ENCODE results near the gene NACAD. TPM values are rescaled to one million over a fixed set of nuclear protein-coding genes. Genes with fewer than 3 reads are reported as not detected.

NACAD gene
- total RNA-seq, 1 experiment from 2014 or later: 5.5 TPM

DNA sequence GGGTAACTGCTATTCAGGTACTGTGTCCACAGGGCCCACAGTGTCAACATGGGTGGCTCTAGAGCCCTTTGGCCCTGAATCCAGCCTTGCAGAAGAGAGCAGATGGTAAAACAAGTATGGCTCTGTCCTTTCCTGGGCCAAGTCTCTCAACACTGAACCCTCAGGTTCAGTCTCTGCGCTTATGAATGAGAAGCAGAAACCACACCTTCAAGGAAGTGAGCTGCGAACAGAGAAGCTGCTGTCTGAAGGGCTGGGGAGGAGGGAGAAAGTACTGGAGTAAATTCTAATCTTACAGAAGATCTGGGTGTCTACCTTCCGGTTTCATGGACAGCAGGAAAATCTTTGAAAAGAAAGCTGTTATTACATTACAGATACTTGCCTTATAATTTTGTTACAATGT lies 18.6 kb upstream of the NACAD start (continued):
- TF ChIP-seq ELF4 (CRISPR knock-in tag; IDR thresholded peaks at IDR 0.05; ENCODE audit: low read depth): no peak
- TF ChIP-seq, protein P1, sequence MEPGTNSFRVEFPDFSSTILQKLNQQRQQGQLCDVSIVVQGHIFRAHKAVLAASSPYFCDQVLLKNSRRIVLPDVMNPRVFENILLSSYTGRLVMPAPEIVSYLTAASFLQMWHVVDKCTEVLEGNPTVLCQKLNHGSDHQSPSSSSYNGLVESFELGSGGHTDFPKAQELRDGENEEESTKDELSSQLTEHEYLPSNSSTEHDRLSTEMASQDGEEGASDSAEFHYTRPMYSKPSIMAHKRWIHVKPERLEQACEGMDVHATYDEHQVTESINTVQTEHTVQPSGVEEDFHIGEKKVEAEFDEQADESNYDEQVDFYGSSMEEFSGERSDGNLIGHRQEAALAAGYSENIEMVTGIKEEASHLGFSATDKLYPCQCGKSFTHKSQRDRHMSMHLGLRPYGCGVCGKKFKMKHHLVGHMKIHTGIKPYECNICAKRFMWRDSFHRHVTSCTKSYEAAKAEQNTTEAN (CRISPR knock-in tag; IDR thresholded peaks at IDR 0.05): no peak
- no peak for TF ChIP-seq FOXK1 (CRISPR knock-in tag; IDR thresholded peaks at IDR 0.05)

DNA sequence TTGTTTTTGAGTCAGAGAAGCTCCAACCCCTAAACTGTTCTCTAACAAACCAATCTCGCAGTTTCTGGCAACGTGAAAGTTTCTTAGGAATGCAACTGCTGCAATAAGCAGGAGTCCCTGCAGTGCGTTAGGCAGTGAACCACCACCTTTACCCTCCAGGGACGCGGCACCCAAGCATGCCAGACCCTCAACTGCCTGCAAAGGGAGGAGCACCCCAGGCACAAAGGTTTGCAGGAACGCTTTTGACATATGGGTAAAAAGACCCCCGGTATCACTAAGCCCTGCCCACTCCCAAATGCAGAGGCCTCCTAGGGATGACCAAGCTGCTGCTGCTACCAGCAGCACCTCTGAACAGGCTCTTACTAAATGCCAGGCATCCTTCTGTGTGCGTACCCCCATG lies 18.1 kb upstream of the NACAD start:
- no peaks in the 10 kb centered on the region for H3K9me3 Mint-ChIP-seq
- H3K4me3 Mint-ChIP-seq: no peak overlapping the region
- peaks cover 8% of the 10 kb centered on the region for H3K4me1 Mint-ChIP-seq
- CTCF ChIA-PET: no interaction called here
- TF ChIP-seq NR2C2 (CRISPR knock-in tag; IDR thresholded peaks at IDR 0.05): no peak
- TF ChIP-seq ESRRA (CRISPR knock-in tag; IDR thresholded peaks at IDR 0.05; ENCODE audit: borderline replicate concordance): no peak
- TF ChIP-seq, protein P2, sequence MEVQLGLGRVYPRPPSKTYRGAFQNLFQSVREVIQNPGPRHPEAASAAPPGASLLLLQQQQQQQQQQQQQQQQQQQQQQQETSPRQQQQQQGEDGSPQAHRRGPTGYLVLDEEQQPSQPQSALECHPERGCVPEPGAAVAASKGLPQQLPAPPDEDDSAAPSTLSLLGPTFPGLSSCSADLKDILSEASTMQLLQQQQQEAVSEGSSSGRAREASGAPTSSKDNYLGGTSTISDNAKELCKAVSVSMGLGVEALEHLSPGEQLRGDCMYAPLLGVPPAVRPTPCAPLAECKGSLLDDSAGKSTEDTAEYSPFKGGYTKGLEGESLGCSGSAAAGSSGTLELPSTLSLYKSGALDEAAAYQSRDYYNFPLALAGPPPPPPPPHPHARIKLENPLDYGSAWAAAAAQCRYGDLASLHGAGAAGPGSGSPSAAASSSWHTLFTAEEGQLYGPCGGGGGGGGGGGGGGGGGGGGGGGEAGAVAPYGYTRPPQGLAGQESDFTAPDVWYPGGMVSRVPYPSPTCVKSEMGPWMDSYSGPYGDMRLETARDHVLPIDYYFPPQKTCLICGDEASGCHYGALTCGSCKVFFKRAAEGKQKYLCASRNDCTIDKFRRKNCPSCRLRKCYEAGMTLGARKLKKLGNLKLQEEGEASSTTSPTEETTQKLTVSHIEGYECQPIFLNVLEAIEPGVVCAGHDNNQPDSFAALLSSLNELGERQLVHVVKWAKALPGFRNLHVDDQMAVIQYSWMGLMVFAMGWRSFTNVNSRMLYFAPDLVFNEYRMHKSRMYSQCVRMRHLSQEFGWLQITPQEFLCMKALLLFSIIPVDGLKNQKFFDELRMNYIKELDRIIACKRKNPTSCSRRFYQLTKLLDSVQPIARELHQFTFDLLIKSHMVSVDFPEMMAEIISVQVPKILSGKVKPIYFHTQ (CRISPR knock-in tag; IDR thresholded peaks at IDR 0.05): no peak
- TF ChIP-seq, protein P3, sequence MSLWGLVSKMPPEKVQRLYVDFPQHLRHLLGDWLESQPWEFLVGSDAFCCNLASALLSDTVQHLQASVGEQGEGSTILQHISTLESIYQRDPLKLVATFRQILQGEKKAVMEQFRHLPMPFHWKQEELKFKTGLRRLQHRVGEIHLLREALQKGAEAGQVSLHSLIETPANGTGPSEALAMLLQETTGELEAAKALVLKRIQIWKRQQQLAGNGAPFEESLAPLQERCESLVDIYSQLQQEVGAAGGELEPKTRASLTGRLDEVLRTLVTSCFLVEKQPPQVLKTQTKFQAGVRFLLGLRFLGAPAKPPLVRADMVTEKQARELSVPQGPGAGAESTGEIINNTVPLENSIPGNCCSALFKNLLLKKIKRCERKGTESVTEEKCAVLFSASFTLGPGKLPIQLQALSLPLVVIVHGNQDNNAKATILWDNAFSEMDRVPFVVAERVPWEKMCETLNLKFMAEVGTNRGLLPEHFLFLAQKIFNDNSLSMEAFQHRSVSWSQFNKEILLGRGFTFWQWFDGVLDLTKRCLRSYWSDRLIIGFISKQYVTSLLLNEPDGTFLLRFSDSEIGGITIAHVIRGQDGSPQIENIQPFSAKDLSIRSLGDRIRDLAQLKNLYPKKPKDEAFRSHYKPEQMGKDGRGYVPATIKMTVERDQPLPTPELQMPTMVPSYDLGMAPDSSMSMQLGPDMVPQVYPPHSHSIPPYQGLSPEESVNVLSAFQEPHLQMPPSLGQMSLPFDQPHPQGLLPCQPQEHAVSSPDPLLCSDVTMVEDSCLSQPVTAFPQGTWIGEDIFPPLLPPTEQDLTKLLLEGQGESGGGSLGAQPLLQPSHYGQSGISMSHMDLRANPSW (CRISPR knock-in tag; conservative IDR thresholded peaks at IDR 0.05; ENCODE audit: low read depth): no peak
- ATAC-seq: no peak
- H3K36me3 Mint-ChIP-seq: peaks cover 62% of the 10 kb centered on the region
- DNase-seq (ENCODE audit: low spot score): no peak
- no peak overlapping the region for H3K27ac Mint-ChIP-seq
- H3K27me3 Mint-ChIP-seq (ENCODE audit: low read depth): no peaks in the 10 kb centered on the region; the same call in 1 of the 2 replicates
- POLR2A ChIA-PET: no interaction called here

DNA sequence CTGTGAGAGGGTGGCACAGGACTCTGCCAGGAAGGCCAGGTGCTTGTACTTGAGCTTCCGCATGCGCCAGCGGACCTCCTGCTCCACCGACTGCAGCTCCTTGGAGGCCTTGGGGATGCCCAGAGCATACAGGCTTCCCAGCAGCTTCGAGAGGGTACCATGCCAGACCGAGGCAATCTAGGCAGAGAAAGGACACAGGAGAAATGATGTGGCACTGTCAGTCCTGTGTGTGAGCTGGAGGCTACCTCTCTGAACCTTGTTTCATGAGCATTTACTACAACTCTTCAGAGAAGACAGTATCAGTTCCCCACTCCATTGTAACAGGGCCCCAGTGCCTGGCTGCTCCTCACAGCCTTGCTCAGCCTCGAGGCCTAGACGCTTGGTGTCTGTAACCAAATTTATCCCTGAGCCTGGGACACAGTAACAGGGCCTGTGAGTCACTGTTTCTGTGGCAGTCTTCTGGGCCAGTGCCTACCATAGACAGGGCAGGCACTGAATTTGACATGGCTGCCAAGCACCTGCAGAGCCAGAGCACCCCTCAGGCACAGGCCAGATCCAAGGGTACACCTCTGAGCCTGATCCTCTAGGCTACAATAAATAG lies 16.9 kb upstream of the NACAD start:
- H3K27me3 Mint-ChIP-seq (ENCODE audit: low read depth): no peaks in the 10 kb centered on the region
- H3K9me3 Mint-ChIP-seq: no peaks in the 10 kb centered on the region
- ChIA-PET POLR2A (no interaction called here), CTCF (interaction anchor here (1.2 kb wide), 1 partner anchor 30 kb away, joined by 3 read pairs; no protein-coding TSS in a partner anchor)
- peaks cover 7% of the 10 kb centered on the region for H3K4me1 Mint-ChIP-seq
- DNase-seq (ENCODE audit: low spot score): no peak
- TF ChIP-seq NFYB (CRISPR knock-in tag; conservative IDR thresholded peaks at IDR 0.05; ENCODE audit: low read depth): no peak
- TF ChIP-seq, protein P4, sequence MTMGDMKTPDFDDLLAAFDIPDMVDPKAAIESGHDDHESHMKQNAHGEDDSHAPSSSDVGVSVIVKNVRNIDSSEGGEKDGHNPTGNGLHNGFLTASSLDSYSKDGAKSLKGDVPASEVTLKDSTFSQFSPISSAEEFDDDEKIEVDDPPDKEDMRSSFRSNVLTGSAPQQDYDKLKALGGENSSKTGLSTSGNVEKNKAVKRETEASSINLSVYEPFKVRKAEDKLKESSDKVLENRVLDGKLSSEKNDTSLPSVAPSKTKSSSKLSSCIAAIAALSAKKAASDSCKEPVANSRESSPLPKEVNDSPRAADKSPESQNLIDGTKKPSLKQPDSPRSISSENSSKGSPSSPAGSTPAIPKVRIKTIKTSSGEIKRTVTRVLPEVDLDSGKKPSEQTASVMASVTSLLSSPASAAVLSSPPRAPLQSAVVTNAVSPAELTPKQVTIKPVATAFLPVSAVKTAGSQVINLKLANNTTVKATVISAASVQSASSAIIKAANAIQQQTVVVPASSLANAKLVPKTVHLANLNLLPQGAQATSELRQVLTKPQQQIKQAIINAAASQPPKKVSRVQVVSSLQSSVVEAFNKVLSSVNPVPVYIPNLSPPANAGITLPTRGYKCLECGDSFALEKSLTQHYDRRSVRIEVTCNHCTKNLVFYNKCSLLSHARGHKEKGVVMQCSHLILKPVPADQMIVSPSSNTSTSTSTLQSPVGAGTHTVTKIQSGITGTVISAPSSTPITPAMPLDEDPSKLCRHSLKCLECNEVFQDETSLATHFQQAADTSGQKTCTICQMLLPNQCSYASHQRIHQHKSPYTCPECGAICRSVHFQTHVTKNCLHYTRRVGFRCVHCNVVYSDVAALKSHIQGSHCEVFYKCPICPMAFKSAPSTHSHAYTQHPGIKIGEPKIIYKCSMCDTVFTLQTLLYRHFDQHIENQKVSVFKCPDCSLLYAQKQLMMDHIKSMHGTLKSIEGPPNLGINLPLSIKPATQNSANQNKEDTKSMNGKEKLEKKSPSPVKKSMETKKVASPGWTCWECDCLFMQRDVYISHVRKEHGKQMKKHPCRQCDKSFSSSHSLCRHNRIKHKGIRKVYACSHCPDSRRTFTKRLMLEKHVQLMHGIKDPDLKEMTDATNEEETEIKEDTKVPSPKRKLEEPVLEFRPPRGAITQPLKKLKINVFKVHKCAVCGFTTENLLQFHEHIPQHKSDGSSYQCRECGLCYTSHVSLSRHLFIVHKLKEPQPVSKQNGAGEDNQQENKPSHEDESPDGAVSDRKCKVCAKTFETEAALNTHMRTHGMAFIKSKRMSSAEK (CRISPR knock-in tag; IDR thresholded peaks at IDR 0.05; ENCODE audit: borderline replicate concordance): no peak
- TF ChIP-seq, protein P1 (CRISPR knock-in tag; IDR thresholded peaks at IDR 0.05): no peak
- TF ChIP-seq FOXJ3 (CRISPR knock-in tag; IDR thresholded peaks at IDR 0.05; ENCODE audit: borderline replicate concordance): no peak
- TF ChIP-seq ZNF121 (CRISPR knock-in tag; IDR thresholded peaks at IDR 0.05): no peak
- H3K27ac Mint-ChIP-seq: no peak overlapping the region
- no peak for ATAC-seq
- no peak overlapping the region for H3K4me3 Mint-ChIP-seq
- peaks cover 71% of the 10 kb centered on the region for H3K36me3 Mint-ChIP-seq
